HepG2 (cell line): Measurements from ENCODE around the gene MRPL43. TPM values are rescaled to one million over a fixed set of nuclear protein-coding genes. Genes with fewer than 3 reads are reported as not detected.

Source experiments
- GLI4 ChIP-seq: sonication (generic); formaldehyde crosslinking; IDR thresholded peaks from 2 replicates; pipeline ENCODE4 v1.5.1; 2020; ENCODE audit warnings: missing genetic modification reagents, mild to moderate bottlenecking, moderate library complexity, borderline replicate concordance
- HDAC1 ChIP-seq: sonication (generic); formaldehyde crosslinking; IDR thresholded peaks from 2 replicates; pipeline ENCODE4 v1.5.1; 2020; ENCODE audit warnings: mild to moderate bottlenecking, missing genetic modification reagents
- HHEX ChIP-seq: IDR thresholded peaks from 2 replicates; pipeline ENCODE4 v1.6.1; 2016; ENCODE audit warnings: control low read depth
- HIVEP1 ChIP-seq: sonication (generic); formaldehyde crosslinking; IDR thresholded peaks from 2 replicates; pipeline ENCODE4 v1.4.0; 2020; ENCODE audit warnings: mild to moderate bottlenecking, missing genetic modification reagents
- HMG20B ChIP-seq: conservative IDR thresholded peaks from 2 replicates; pipeline ENCODE4 v1.6.1; 2016; ENCODE audit warnings: missing genetic modification reagents, missing compliant biosample characterization
- HNRNPUL1 ChIP-seq: fragments of 200-400 bp; formaldehyde crosslinking; IDR thresholded peaks from 2 replicates; pipeline ENCODE4 v1.6.1; 2017; ENCODE audit warnings: low read depth, mild to moderate bottlenecking, low read length, moderate library complexity
- NR2F1 ChIP-seq, 2 experiments: fragments of 450-650 bp in 1 of 2; formaldehyde crosslinking in 1 of 2; IDR thresholded peaks; 2 replicates each; pipeline versions ENCODE4 v1.5.0 to v1.6.1; 2016 to 2020; ENCODE audit warnings: mild to moderate bottlenecking in 1 of 2, missing compliant biosample characterization in 1 of 2, missing genetic modification reagents in 1 of 2, moderate library complexity in 1 of 2
- PCBP2 ChIP-seq: fragments of 200-400 bp; formaldehyde crosslinking; optimal IDR thresholded peaks from 2 replicates; pipeline ENCODE3; 2018; ENCODE audit warnings: low read length, low read depth; ENCODE audit not compliant: poor library complexity, severe bottlenecking
- SP5 ChIP-seq: IDR thresholded peaks from 2 replicates; pipeline ENCODE4 v1.6.1; 2016; ENCODE audit warnings: low read depth, borderline replicate concordance
- TEAD3 ChIP-seq: optimal IDR thresholded peaks from 2 replicates; pipeline ENCODE3; 2016; ENCODE audit warnings: borderline replicate concordance
- ZBTB42 ChIP-seq: sonication (generic); formaldehyde crosslinking; IDR thresholded peaks from 2 replicates; pipeline ENCODE4 v1.5.0; 2020; ENCODE audit warnings: mild to moderate bottlenecking, missing genetic modification reagents
- ZBTB7B ChIP-seq: sonication (generic); formaldehyde crosslinking; IDR thresholded peaks from 2 replicates; pipeline ENCODE4 v1.4.0; 2020; ENCODE audit warnings: missing genetic modification reagents
- ZNF549 ChIP-seq: sonication (generic); formaldehyde crosslinking; IDR thresholded peaks from 2 replicates; pipeline ENCODE4 v1.5.0; 2020; ENCODE audit warnings: missing genetic modification reagents
- ZNF558 ChIP-seq: sonication (generic); formaldehyde crosslinking; IDR thresholded peaks from 2 replicates; pipeline ENCODE4 v1.9.0; 2022; ENCODE audit warnings: mild to moderate bottlenecking, missing genetic modification reagents, borderline replicate concordance
- ZNF570 ChIP-seq: sonication (generic); formaldehyde crosslinking; IDR thresholded peaks from 2 replicates; pipeline ENCODE4 v1.4.0; 2020; ENCODE audit warnings: mild to moderate bottlenecking, missing genetic modification reagents, borderline replicate concordance
- ZNF773 ChIP-seq: sonication (generic); formaldehyde crosslinking; IDR thresholded peaks from 2 replicates; pipeline ENCODE4 v1.4.0; 2020; ENCODE audit warnings: missing genetic modification reagents, borderline replicate concordance
- polyA plus RNA-seq, 8 experiments: library from polyadenylated mRNA; depleted of rRNA in 3 of 8; stranded (reverse) in 7 of 8; unstranded in 1 of 8; fragments of >200 nt; fragmentation: Illumina TruSeq in 4 of 8; extraction: Trizol in 4 of 8; gene quantifications; 2 replicates each; pipeline versions ENCODE4 v1.2.1 to v1.2.3, GENCODE V29; 2011 to 2016; ENCODE audit warnings: low read depth in 4 of 8, missing spikeins in 1 of 8, mixed read lengths in 1 of 8; ENCODE audit not compliant: insufficient read depth in 1 of 8
- total RNA-seq, 5 experiments: library from RNA; depleted of rRNA; stranded (reverse); fragments of >200 nt; fragmentation: Illumina TruSeq; extraction: Trizol; gene quantifications; 2 replicates each; pipeline ENCODE4 v1.2.3, GENCODE V29; 2016; ENCODE audit warnings: low read depth in 1 of 5
- TF ChIP-seq, protein P1 (sequence below): sonication (generic); formaldehyde crosslinking; conservative IDR thresholded peaks from 2 replicates; pipeline ENCODE4 v1.8.1; 2023; ENCODE audit warnings: missing genetic modification reagents
- TF ChIP-seq, protein P2 (sequence below): sonication (generic); formaldehyde crosslinking; IDR thresholded peaks from 2 replicates; pipeline ENCODE4 v1.4.0; 2020; ENCODE audit warnings: mild to moderate bottlenecking, missing genetic modification reagents
- TF ChIP-seq, protein P3 (sequence below), 2 experiments: sonication (generic) in 1 of 2; formaldehyde crosslinking in 1 of 2; IDR thresholded peaks; 2 replicates each; pipeline versions ENCODE4 v1.4.0 to v1.6.1; 2018 to 2020; ENCODE audit warnings: missing genetic modification reagents in 2 of 2, borderline replicate concordance in 1 of 2, low read depth in 1 of 2, mild to moderate bottlenecking in 1 of 2, missing biosample characterization in 1 of 2
- TF ChIP-seq, protein P4 (sequence below): IDR thresholded peaks from 2 replicates; pipeline ENCODE4 v1.6.1; 2016; ENCODE audit warnings: mild to moderate bottlenecking, missing biosample characterization, missing genetic modification reagents
- TF ChIP-seq, protein P5 (sequence below): IDR thresholded peaks from 2 replicates; pipeline ENCODE4 v1.6.1; 2016; ENCODE audit warnings: low read depth, borderline replicate concordance

The MRPL43 gene
- total and polyA plus RNA-seq, 2 of the 13 experiments (the other 11 are each of a cell fraction or from before 2014, with no cell fraction given) = 71.0 to 73.7 TPM

DNA sequence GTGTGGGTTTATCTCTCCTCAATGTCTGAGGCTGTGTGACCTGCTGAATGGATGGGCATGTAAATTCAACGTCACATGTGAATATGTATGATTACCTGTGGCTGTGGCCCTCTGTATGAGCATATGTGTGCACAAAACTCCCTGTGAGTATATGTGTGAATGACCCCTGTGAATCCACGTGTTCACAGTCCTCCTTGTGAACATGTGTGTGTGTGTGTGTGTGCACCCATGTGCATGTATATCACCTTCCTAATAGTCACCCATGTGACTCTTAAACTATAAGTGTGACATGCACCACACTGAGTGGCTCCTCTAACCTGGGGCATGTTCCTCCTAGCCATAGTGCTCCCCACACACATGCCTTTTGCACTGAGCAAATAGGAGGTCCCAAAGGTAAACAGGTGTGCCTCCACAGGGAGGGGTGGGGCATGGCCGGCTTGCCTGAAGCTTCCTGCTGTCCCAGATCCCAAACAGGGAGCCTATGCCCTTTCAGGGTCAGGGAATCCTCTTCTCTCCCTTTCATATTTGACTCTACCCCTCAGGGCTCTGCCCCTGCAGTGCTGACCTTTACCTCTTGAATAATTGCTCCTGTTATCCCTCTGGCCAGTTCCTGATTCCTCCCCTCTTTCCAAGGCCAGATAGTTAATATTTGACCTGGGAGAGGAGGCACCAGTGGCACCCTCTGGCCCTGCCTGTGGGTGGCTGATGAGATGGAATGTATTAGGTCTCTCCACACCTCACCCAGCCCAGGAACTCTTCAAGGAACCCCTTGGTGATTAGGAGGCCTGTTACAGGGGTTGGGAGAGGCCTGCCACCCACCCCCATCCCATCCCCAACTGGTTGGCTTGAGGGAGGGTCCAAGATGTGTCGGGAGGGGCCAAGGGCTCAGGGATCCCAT is 16.1 kb downstream of the MRPL43 start (continued):
- TF ChIP-seq ZBTB7B (CRISPR knock-in tag) (peak; percentile 99), GLI4 (CRISPR knock-in tag) (peak; percentile 42; the same call in 1 of the 2 replicates), ZNF558 (CRISPR knock-in tag) (peak; percentile 22; the same call in 1 of the 2 replicates), HHEX (CRISPR knock-in tag) (peak; percentile 60; the same call in 1 of the 2 replicates), SP5 (peak; percentile 96), ZNF570 (CRISPR knock-in tag) (no peak), HNRNPUL1 (0 out of 2 replicates have a peak, but pooled peaks have one; percentile 58), PCBP2 (no peak), ZNF549 (CRISPR knock-in tag) (no peak), ZBTB42 (CRISPR knock-in tag) (no peak), HMG20B (CRISPR knock-in tag) (peak; percentile 93), HIVEP1 (CRISPR knock-in tag) (peak; percentile 99), TEAD3 (peak; percentile 89), NR2F1 (CRISPR knock-in tag; IDR thresholded peaks at IDR 0.05) (peak; percentile 88 to 96), ZNF773 (CRISPR knock-in tag) (no peak), HDAC1 (CRISPR knock-in tag) (peak; percentile 93)
- TF ChIP-seq, protein P1, sequence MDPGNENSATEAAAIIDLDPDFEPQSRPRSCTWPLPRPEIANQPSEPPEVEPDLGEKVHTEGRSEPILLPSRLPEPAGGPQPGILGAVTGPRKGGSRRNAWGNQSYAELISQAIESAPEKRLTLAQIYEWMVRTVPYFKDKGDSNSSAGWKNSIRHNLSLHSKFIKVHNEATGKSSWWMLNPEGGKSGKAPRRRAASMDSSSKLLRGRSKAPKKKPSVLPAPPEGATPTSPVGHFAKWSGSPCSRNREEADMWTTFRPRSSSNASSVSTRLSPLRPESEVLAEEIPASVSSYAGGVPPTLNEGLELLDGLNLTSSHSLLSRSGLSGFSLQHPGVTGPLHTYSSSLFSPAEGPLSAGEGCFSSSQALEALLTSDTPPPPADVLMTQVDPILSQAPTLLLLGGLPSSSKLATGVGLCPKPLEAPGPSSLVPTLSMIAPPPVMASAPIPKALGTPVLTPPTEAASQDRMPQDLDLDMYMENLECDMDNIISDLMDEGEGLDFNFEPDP (CRISPR knock-in tag) = no peak
- TF ChIP-seq, protein P2, sequence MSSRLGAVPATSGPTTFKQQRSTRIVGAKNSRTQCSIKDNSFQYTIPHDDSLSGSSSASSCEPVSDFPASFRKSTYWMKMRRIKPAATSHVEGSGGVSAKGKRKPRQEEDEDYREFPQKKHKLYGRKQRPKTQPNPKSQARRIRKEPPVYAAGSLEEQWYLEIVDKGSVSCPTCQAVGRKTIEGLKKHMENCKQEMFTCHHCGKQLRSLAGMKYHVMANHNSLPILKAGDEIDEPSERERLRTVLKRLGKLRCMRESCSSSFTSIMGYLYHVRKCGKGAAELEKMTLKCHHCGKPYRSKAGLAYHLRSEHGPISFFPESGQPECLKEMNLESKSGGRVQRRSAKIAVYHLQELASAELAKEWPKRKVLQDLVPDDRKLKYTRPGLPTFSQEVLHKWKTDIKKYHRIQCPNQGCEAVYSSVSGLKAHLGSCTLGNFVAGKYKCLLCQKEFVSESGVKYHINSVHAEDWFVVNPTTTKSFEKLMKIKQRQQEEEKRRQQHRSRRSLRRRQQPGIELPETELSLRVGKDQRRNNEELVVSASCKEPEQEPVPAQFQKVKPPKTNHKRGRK (CRISPR knock-in tag) = no peak
- TF ChIP-seq, protein P3, sequence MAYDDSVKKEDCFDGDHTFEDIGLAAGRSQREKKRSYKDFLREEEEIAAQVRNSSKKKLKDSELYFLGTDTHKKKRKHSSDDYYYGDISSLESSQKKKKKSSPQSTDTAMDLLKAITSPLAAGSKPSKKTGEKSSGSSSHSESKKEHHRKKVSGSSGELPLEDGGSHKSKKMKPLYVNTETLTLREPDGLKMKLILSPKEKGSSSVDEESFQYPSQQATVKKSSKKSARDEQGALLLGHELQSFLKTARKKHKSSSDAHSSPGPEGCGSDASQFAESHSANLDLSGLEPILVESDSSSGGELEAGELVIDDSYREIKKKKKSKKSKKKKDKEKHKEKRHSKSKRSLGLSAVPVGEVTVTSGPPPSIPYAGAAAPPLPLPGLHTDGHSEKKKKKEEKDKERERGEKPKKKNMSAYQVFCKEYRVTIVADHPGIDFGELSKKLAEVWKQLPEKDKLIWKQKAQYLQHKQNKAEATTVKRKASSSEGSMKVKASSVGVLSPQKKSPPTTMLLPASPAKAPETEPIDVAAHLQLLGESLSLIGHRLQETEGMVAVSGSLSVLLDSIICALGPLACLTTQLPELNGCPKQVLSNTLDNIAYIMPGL (CRISPR knock-in tag; IDR thresholded peaks at IDR 0.05; ENCODE audit: borderline replicate concordance in 1 of 2, low read depth in 1 of 2) = peak in 1 of 2 experiments; percentile 89; a peak in 2 of 4 replicates
- TF ChIP-seq, protein P4, sequence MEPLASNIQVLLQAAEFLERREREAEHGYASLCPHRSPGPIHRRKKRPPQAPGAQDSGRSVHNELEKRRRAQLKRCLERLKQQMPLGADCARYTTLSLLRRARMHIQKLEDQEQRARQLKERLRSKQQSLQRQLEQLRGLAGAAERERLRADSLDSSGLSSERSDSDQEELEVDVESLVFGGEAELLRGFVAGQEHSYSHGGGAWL (CRISPR knock-in tag) = peak; percentile 24; the same call in 1 of the 2 replicates
- TF ChIP-seq, protein P5, sequence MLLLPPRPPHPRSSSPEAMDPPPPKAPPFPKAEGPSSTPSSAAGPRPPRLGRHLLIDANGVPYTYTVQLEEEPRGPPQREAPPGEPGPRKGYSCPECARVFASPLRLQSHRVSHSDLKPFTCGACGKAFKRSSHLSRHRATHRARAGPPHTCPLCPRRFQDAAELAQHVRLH (CRISPR knock-in tag) = peak; percentile 71; the same call in 1 of the 2 replicates
